ENCODE data around the gene ABCC12. TPM values are rescaled to one million over a fixed set of nuclear protein-coding genes. Genes with fewer than 3 reads are reported as not detected.

Gene ABCC12
- total and polyA plus RNA-seq, 2 of the 4 experiments (the other 2 are of a cell fraction), result under 0.01 TPM; not detected in 1

GRCh38 chr16:48133455-48134211 is 22.2 kb downstream of the ABCC12 start (continued):
- TF ChIP-seq, protein P1, sequence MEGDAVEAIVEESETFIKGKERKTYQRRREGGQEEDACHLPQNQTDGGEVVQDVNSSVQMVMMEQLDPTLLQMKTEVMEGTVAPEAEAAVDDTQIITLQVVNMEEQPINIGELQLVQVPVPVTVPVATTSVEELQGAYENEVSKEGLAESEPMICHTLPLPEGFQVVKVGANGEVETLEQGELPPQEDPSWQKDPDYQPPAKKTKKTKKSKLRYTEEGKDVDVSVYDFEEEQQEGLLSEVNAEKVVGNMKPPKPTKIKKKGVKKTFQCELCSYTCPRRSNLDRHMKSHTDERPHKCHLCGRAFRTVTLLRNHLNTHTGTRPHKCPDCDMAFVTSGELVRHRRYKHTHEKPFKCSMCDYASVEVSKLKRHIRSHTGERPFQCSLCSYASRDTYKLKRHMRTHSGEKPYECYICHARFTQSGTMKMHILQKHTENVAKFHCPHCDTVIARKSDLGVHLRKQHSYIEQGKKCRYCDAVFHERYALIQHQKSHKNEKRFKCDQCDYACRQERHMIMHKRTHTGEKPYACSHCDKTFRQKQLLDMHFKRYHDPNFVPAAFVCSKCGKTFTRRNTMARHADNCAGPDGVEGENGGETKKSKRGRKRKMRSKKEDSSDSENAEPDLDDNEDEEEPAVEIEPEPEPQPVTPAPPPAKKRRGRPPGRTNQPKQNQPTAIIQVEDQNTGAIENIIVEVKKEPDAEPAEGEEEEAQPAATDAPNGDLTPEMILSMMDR (conservative IDR thresholded peaks at IDR 0.05; ENCODE audit: low read depth, low read length), result no peak
- no peak for TF ChIP-seq MAFK (IDR thresholded peaks at IDR 0.05; ENCODE audit: low read depth, low read length)
- TF ChIP-seq RAD21 (IDR thresholded peaks at IDR 0.05; ENCODE audit: low read length), result no peak
- no peak for TF ChIP-seq POLR2A (IDR thresholded peaks at IDR 0.05; ENCODE audit: low read depth, low read length)
- TF ChIP-seq BHLHE40 (IDR thresholded peaks at IDR 0.05; ENCODE audit: low read depth, low read length), result no peak
- TF ChIP-seq ELK1 (IDR thresholded peaks at IDR 0.05; ENCODE audit: borderline replicate concordance, low read depth, low read length), result no peak
